Activated T-cell treated with anti-CD3 and anti-CD28 coated beads, Interleukin-2, amount 50 U/mL, for 48 hours (primary cell): ENCODE measurements around the gene CYP26B1.
A peak's percentile ranks its signal among the peaks of the same experiment; 100 is the strongest.

Experiments used
- DNase-seq, 2 experiments: peaks; one replicate each; pipeline ENCODE4 v3.0.0-alpha.2; 2020

CYP26B1 gene

DNA sequence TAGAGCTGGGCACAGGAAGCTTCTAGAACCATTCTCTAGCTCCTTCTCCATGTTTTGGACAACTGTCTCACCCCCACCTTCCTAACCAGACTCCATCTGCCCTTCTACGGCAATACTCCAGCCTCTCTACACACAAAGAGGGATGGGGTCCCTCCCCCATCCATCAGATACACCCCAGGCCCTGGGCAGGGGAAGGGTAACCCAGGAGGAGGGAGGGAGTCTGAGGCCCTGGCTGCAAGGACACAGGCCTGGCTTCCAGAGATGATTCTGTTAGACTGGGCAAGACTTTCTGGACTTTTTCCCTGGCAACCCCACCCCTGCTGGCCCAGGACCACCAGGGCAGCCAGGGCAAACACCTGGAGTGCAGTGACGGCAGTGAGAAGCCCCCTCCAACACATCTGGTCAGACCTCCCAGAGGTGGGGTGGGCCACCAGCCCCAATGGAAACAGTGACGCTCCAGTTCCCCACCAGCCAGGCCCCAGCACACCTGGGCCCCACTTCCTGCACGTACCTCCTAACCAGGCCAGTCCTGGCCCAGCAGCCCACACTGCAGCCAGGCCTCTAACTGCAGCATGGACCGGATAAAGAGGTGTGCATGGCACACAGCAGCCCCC lies 6.5 kb downstream of the CYP26B1 start:
- peak in 1 of 2 experiments; percentile 13 for DNase-seq

GRCh38 chr2:72140621-72140960 lies 7.1 kb downstream of the CYP26B1 start:
- DNase-seq: peak in 1 of 2 experiments; percentile 8

- peak in 1 of 2 experiments; percentile 7 for DNase-seq
Observed at GRCh38 chr2:72139874-72140620, 7.6 kb downstream of the CYP26B1 start.

- no peak for DNase-seq
Observed at GRCh38 chr2:72139471-72139873, 8.2 kb downstream of the CYP26B1 start.

DNA sequence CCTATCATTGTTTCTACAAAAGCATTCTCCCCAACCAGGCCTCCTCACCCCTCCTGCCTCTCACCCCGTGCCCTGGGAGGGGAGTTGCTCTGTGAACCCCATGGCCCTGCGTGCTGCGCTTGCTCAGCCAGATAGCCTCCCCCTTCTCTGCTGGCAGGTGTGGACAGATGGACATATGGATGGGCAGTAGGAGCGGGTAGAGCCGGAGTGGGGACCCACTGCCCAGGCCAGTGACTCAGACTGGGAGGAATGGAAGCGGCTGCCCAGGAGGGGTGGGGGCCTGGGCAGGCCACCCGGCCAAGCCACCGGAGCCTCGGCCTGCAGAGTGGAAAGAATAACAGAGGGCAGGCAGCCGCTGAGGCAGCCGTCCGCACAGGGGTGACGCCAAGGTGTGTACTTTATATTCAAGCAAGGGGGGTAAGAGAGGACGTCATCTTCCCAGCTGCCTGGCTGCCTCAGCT lies 8.7 kb downstream of the CYP26B1 start:
- no peak for DNase-seq

DNA sequence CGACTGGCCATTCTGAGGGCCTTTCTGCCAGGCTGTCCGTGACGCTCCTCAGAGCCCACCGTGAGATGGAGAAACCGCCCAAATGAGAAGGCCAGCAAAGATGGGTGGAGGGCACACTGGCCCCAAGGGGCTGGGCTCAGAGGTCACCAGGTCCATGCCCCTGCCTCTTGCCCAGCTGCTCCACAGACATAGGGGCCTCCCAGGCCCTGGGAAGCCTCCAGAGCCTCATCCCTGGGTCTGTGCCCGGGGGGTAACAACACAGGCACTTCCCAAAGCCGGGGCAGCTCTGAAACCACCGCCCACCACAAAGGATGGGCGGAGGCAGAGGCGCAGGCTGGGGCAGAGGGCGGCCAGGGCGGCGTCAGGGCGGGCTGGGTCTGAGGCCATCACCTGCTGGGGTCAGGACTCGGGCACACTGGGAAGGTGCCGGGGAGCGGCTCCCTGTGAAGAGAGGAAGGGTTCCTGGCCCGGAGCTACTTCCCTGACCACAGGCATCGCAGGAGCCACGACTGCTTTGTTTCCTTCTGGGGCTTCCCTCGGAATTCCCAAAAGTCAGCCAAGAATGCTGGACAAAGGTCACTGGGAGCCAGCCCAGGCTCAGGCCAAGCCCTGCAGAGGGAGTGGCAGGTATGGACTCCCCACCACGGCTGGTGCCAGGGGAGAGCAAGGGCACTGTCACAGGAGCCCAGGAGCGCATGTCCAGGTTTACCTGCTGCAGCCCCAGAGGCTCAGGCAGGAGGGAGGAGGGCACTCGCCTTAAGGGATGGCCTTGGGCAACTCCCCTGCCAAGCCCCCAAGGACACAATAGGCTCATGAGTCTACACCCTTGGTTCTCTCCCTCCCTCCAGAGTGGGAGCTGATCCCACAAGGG lies 9.4 kb downstream of the CYP26B1 start:
- DNase-seq: no peak

DNA sequence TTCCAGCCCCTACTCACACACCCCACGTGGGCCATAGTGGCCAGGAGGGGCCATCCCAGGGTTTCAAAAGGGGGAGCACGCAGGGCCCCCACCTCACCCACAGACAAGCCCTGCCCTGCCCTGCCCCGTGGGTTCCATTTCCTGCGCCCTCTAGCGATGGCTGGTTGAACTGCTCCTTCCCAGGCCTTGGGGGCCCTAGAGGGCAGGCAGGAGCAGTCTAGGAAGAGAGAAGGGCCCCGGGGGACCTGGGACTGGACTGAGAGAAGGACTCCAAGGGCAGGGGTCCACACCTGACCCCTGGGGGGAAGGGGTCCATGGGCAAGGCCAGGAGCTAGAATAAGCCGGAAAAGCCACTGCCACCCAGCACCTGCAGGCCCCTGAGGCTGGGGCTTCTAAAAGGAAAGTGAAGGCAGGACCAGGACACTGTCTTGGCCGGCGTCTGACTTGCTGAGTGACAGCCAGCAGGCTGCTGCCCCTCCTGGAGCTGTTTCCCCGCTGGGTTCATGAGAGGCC lies 10.1 kb downstream of the CYP26B1 start:
- peak; percentile 83 to 86 for DNase-seq

- DNase-seq: no peak
Observed at GRCh38 chr2:72136933-72137497, 10.6 kb downstream of the CYP26B1 start.

DNA sequence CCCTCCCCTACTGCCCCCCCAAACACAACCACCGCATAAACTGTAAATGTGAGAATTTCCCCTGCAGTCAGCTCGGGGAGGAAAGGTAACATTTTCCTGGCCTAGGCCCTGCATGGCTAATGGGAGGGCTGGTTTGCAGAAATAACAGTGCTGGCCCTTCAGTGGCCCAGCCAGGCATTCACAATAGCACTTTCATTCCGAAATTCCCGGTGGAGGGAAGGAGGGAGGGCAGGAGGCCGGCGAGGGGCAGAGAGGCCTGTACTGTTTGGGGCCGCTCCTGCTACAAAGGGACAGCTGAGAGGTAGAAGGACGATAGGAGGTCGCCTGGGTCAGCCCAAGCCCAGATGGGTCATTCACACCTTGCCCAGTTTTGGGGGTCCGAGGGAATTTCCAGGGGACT lies 11.3 kb downstream of the CYP26B1 start:
- no peak for DNase-seq

DNA sequence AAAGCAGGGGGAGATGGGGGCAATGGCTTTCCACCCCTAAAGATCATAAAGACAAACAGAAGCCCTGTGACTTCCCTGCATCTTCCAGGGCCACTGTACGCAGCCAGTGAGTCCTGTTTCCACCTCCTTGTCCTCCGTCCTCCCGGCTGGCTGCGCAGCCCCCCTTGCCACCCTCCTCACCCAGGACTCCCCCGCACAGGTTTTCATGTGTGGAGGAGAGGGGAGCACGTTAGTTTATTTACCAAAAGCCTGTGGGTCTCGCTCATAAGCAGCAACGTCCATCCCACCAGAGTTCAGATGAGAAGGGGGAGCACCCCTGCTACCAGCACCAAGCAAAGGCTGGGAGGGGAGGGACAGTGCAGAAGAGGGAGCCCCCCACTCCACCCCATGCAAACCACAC lies 11.7 kb downstream of the CYP26B1 start:
- no peak for DNase-seq

DNA sequence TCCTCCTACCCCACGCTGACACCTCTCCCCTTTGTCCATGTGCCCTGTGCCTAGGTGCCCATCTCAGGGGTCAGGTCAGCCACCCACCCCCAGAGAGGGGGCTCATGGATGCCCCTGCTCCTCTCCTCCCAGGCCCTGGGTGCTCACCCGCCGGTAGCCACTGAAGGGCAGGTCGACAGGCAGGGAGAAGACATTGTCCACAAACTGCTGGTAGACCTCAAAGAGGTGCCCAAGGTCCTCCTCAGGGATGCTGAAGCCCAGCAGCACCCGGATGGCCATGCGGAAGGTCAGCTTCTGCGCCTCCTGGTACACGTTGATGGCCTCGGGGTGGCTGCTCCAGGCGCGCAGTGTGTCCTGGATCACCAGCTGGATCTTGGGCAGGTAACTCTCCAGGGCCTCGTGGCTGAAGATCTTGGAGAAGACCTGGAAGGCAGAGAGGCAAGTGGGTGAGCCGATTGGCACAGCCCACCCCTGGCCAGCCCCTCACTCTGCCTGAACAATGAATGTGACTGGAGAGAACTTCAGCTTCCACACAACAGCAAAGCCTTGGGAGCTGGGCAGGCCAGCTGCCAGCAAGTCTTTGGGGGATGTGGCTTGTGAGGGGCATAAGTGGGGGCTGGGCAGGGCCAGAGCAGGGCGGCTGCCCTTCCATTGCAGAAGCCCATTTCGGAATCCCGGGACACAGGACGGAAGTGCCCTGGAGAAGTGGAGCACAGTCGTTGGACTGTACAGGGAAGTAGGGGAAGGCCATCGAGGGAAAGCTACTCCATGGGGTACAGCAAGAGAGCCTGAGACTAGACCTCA lies 12.5 kb downstream of the CYP26B1 start:
- DNase-seq: no peak

- no peak for DNase-seq
Observed at GRCh38 chr2:72134408-72134996, 13.2 kb downstream of the CYP26B1 start.

DNA sequence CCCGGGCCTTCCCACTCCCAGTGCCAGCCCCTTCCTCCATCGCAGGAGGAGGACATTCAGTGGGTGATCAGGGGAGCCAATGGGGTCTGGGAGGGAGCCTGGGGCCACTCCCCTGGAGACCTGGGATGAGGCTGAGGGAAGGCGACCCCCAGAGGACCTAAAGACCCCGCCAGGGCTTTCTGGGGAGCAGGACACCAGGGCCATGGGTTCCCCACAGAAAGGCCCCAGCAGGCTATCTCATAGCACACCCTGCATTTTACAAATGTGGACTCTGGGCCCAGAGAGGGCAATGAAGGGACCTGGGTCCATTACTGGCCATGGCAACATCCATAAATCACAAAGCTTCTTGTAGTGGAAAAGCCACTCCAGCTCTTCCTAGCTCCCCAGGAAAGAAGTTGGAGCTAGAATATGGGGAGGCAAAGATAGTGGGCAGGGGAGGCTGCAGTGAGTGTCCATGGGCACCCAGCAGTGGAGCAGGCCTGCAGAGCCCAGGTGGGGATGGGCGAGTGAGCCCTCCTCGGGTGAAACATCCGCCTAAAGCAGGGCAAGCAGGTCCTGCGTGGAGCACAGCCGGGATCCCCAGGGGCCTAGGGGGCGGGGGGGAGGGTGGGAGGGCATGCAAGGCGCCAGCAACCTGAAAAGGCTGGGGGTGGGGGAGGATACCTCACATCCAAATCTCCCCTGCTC lies 13.8 kb downstream of the CYP26B1 start:
- DNase-seq: no peak

GRCh38 chr2:72132981-72133720 lies 14.5 kb downstream of the CYP26B1 start:
- no peak for DNase-seq

- no peak for DNase-seq
Observed at GRCh38 chr2:72131916-72132841, 15.5 kb downstream of the CYP26B1 start.

DNA sequence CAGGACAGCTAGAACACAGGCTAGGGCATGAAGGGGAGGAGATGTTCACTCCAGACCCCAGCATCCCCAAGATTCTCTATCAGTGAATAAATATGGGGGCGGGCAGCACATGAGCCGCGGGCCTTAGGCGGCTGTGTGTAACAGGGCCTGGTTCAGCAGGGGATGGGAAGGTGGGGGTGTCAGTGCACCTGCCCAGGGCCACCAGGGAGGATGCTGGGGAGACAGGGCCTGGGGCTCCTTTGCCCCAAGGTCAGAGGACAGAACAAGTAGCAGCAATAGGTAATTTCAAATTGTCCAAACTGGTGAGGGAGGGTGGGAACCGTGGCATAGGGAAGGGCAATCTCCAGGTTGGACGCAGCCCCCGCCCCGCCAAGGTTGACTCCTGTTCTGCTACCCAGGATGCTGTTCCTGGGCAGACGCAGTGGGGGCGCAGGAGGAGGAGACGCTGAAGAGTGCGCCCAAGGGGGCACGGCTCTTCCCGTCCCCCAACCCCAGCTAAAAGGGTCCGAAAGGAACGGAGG lies 16.2 kb downstream of the CYP26B1 start:
- DNase-seq: no peak

DNA sequence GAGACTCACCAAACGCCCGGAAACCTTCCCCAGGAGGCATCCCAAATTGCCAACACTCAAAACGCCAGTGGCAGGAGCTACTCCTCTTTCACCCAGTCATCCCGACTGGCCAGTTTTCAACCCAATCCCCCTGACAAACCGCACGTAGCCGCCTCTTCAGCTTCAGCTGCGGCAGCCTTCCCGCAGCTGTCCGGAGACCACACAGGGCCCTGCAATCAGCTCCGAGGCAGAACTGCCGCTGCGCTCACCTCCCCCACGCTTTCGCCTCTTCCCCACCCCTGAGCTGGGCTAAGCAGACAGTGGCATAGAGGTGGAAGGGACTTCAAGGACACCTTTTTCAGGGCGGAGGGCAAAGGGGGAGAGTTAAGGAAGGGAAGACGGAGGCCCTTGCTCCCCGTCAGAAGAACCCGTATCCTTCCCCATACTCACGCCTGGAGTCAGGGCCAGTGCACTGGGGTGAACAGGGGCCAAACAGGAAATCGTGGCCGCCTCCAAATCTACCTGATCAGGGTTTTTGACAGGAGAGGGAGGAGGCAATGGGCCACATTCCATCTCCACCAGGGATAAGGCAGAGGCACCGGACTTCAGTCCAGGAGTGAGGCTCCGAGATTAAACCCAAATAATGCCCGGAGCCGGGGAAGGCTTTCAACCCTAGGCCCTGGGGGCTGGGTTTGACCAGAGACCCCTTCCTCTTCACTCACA lies 16.9 kb downstream of the CYP26B1 start:
- no peak for DNase-seq

DNA sequence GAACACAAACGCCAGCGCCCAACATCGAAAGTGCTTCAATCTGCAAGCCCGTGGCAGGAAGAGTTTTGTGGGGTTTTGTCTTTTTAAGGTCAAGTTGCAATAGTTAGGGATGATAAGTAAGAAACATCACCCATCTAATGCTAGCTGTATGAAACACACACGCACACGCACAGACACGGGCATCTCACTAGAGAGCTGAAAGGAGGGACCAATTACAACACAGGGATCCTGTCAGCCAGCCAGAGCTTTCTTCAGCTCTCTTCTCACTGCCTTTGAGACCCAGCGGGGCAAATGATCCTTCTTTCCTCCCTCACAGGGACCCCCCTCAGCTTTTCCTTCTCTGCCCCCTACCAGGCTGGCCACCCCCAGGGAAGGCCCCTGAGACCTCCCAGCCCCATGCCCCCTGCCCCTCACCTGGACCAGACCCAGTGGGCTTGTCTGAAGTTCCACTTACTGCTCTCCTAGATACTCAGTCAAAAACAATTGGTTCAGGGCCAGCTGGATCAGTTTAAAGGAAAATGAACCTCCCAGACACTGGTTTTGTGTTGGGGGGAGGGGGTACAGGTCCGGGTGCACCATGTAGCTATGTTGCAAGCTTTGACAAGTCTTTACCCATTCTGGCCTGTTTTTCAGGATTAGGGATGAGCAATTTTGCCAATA lies 17.9 kb downstream of the CYP26B1 start:
- DNase-seq: no peak
